Stimulated activated CD8-positive, alpha-beta memory T cell treated with anti-CD3 and anti-CD28 coated beads, Interleukin-2, amount 100 ng/mL, for 48 hours (primary cell): Measurements from ENCODE around the gene SURF1.
A peak's percentile ranks its signal among the peaks of the same experiment; 100 is the strongest.
"Not testable (repeated sequence)": the region's sequence is repeated elsewhere in the genome, so short reads cannot be mapped to it uniquely, and the experiment has no call there.

Source experiments
- DNase-seq, 2 donors: peaks; one replicate each; pipeline ENCODE4 v3.0.0-alpha.2; 2020; ENCODE audit warnings: low read depth in 2 of 2

Gene SURF1

DNA sequence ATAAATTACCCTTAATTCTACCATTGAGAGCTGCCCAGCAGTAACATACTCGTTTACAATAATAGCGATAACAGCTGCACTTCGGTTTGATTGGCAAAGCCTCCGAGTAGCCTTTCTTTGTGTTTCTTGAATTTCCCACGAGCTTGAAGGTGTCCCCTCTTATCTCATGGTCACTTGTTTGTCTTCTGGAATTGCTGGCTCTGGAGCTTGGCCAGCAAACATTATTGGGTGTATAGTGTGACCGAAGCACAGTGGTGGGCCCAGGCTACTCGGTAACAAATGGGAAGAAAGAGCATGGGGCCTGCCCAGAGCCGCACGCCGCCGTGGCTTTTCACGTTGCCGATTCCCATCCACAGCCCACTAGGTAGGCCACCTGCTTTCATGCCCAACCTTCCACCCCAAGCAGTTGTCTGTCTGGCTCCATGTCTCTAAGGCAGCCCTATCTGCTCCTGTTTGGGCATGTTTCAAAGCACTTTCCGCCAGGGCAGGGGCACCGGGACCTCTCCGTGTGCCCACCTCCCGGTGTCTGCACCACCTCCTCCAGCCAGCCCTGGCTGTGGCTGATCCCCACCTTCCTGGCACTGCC, 28.5 kb upstream of the SURF1 start:
- no peak for DNase-seq

DNA sequence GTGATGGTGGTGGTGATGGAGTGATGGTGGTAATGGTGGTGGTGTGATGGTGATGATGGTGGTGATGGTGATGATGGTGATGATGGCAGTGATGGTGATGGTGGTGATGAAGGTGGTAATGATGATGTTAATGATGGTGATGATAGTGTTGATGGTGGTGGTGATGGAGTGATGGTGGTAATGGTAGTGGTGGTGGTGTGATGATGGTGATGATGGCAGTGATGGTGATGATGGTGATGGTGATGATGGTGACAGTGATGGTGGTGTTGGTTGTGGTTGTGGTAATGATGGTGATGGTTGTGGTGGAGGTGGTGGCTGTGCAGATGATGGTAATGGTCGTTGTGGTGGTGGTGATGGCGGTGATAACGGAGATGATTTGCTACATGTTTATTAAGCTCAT, 27.2 kb upstream of the SURF1 start:
- DNase-seq, result no peak

GRCh38 chr9:133382507-133383141, 26.3 kb upstream of the SURF1 start:
- DNase-seq, result no peak

- DNase-seq, result no peak
Observed at GRCh38 chr9:133380734-133381133, 24.4 kb upstream of the SURF1 start.

- no peak for DNase-seq
Observed at GRCh38 chr9:133379153-133380086, 23.1 kb upstream of the SURF1 start.

DNA sequence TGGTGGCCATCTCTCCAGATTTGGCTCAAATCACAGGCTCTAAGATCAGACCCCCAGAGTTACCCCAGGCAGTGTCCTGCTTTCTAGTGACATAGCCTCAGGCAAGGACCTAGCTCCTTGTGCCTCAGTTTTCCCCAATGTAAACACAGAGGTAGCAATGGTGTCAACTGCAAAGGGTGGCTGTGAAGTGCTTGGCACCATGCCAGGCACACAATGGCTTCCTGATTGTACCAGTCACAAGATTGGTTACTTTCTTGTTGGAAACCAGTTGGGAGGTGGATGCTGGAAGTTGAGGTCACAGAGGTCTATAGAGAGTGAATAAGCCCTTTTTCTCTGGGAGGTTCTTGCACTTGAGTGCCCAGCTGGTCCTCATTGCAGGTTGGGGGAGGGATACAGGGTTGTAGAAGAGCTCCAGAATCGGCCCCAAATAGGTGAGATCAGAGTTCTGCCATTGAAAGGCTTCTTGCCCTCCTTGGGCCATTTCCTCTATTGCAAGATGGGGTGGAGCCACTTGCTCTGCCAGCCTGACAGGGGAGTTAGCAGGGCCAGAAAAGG, 22.2 kb upstream of the SURF1 start:
- DNase-seq, result no peak

- no peak for DNase-seq
Observed at GRCh38 chr9:133377721-133378216, 21.5 kb upstream of the SURF1 start.

GRCh38 chr9:133377280-133377679, 21.0 kb upstream of the SURF1 start:
- DNase-seq, result not testable (repeated sequence)

DNA sequence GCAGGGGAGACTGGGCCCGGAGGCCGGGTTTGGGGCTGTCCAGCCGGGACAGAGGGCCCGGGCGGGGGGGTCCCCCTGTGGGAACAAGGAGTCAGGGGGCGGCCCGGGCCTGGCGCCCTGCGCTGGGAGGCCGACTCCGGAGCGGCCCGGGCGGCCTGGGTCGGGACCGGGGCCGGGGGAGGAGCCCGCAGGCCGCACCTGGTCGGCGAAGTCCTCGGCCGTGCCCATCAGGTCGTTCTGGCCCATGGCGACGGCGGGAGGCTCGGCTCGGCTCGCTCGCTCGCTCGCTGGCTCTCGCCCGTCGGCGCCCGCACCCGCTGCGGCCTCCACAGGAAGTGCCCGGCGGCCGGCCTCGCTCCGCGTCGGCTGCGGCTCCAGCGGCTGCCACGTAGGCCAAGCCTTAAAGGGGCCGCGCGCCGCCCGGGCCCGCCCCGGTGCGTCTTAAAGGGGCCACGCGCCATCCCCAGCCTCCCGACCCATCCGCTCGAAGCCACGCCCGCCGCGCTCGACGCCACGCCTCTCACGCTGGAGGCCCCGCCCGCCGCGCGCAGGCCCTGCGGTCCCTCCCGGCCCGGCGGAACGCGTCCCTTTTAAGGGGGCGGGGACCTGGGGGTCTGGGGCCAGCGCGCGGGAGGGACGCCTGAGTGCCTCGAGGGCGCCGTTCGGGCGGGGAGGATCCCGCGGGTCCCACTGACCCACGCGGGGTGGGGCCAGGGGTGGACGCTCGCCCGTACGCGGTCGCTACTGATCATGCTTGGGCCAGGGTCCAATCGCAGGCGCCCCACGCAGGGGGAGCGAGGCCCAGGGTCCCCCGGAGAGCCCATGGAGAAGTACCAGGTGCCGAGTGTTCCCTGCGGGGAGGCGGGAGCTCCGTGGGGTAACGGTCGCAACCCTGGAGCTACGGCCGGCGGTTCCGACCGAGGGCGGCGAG, 19.7 kb upstream of the SURF1 start, which contains the start of the genes STKLD1 and SURF4:
STKLD1 (plus strand) TSS at position 643 of the 931 bp plus-strand sequence; CDS start at position 751, 108 bp downstream.
SURF4 (minus strand) TSS at position 337 of the 931 bp plus-strand sequence; CDS start at position 246, 91 bp downstream.
- DNase-seq, result peak; percentile 95 to 96

GRCh38 chr9:133375116-133375723, 18.9 kb upstream of the SURF1 start:
- DNase-seq, result no peak

- no peak for DNase-seq
Observed at GRCh38 chr9:133374612-133375115, 18.4 kb upstream of the SURF1 start.

DNA sequence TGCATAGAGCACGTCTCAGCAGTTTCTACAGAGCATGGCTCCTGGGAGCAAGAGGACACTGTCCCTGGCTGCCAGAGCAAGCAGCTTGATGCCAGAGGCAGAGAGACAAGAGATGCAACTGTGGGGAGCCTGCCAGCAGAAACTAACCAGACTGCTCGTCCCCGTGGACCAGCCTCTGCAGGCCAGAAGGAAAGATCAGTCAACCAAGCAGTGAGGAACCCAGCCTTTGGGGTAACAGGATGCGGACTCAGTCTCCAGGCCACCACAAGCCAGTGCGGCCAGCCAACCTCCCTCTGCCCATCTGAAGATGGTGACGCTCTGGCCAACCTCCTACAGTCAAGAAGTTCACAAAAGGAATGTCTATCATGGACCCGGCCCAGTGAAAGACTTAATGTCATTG, 15.9 kb upstream of the SURF1 start:
- DNase-seq, result no peak

- DNase-seq, result peak in 1 of 2 donors; percentile 71
Observed at GRCh38 chr9:133371261-133371711, 15.0 kb upstream of the SURF1 start.

DNA sequence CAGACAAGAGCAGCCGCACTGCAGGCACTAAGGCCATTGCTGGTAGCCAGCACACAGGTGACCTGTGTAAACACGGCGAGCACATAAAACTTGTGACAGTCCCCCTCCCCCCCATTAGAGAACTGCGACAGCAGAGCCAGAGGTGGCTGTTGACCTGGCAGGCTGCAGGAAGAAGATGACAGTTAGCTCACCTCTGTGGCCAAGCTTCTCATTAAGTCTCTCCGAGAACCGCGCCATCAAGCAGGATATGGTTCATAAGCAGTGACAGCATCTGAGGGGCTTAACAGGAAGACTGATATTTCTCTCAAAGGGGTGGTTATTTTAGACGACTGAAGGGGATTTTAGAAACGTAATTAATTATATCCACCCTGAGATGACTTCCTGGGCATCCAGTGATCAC, 14.4 kb upstream of the SURF1 start:
- DNase-seq, result no peak

DNA sequence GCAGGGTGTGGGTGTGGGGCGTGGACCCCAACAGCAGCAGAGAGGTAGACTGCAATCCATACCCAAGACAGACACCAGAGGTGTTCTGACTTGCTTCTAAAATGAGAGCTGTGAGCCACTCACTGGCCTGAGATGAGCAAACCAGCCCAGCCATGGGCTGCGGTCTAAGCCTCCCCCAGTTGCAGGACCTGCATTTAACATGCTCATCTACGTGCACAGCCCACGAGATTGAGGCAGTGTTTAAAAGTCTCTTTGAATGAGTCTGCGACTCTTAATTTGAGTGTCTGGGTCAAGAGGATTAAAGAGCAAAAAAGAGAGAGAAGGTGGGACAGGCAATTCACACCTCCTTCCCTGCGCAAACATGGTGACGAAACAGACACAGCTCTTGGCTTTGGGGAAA, 13.6 kb upstream of the SURF1 start:
- no peak for DNase-seq

GRCh38 chr9:133369422-133369821, 13.1 kb upstream of the SURF1 start:
- DNase-seq, result no peak

- DNase-seq, result no peak
Observed at GRCh38 chr9:133368249-133368881, 12.1 kb upstream of the SURF1 start.

GRCh38 chr9:133367778-133368177, 11.5 kb upstream of the SURF1 start:
- DNase-seq, result no peak

GRCh38 chr9:133367221-133367620, 10.9 kb upstream of the SURF1 start:
- DNase-seq, result no peak

- DNase-seq, result no peak
Observed at GRCh38 chr9:133366435-133366834, 10.1 kb upstream of the SURF1 start.
